GM13976 (cell line): Measurements from ENCODE around the gene TLL2.
A peak's percentile ranks its signal among the peaks of the same experiment; 100 is the strongest.
"Not testable (repeated sequence)": the region's sequence is repeated elsewhere in the genome, so short reads cannot be mapped to it uniquely, and the experiment has no call there.

Source experiments
- DNase-seq: peaks from one replicate; pipeline ENCODE4 v3.0.0; 2012; ENCODE audit warnings: low spot score
- CTCF ChIP-seq: IDR thresholded peaks from 2 replicates; pipeline ENCODE4 v1.5.1; 2012; ENCODE audit warnings: borderline replicate concordance, mild to moderate bottlenecking; ENCODE audit not compliant: insufficient read depth; ENCODE audit errors: extremely low read depth, missing control alignments, control extremely low read depth
- in situ Hi-C: fragments of 300-500 bp; cut with MboI; formaldehyde crosslinking; loops from one replicate; pipeline ENCODE4 v1.12.0; 2022; ENCODE audit warnings: low sequenced_read_pairs, mixed read lengths, inconsistent platforms; ENCODE audit not compliant: unreplicated experiment

The TLL2 gene

GRCh38 chr10:96513698-96514561 lies at the start of gene TLL2:
TSS of gene TLL2 (minus strand) at chr10:96513926. CDS start at chr10:96513685, 241 bp downstream.
- TF ChIP-seq CTCF, result peak; percentile 47
- DNase-seq, result peak; percentile 92
- in situ Hi-C loops, result no loop called here

GRCh38 chr10:96560966-96561887 lies 47.5 kb upstream of the TLL2 start:
- in situ Hi-C loops, result no loop called here
- DNase-seq, result no peak
- TF ChIP-seq CTCF, result no peak

GRCh38 chr10:96560489-96560888 lies 46.8 kb upstream of the TLL2 start:
- no peak for DNase-seq
- in situ Hi-C loops, result no loop called here
- no peak for TF ChIP-seq CTCF

GRCh38 chr10:96556003-96556402 lies 42.3 kb upstream of the TLL2 start:
- peak; percentile 19 for TF ChIP-seq CTCF
- DNase-seq, result no peak
- in situ Hi-C loops, result no loop called here

- no peak for TF ChIP-seq CTCF
- in situ Hi-C loops, result no loop called here
These were observed 41.6 kb upstream of the TLL2 start for GRCh38 chr10:96555330-96555729.

GRCh38 chr10:96548589-96548988 lies 34.9 kb upstream of the TLL2 start:
- no peak for TF ChIP-seq CTCF
- no peak for DNase-seq
- in situ Hi-C loops, result no loop called here

More at GRCh38 chr10:96555330-96555729, 41.6 kb upstream of the TLL2 start:
- DNase-seq, result no peak

- in situ Hi-C loops, DNase-seq: not testable (repeated sequence)
These were observed 31.8 kb upstream of the TLL2 start for GRCh38 chr10:96545558-96545957.
